SK-N-SH (cell line): ENCODE data around the gene EPO. TPM values are rescaled to one million over a fixed set of nuclear protein-coding genes. Genes with fewer than 3 reads are reported as not detected.

Experiments used
- CTCF ChIA-PET: fragments of 300-600, 350-600 bp; formaldehyde crosslinking; extraction: SDS; loops from one replicate; lab custom pipeline; 2021; lab: Yijun Ruan, JAX
- POLR2A ChIA-PET: fragments of 350-600 bp; sonication (Branson Sonifier 250); formaldehyde crosslinking; extraction: SDS; loops from one replicate; lab custom pipeline; 2020; ENCODE audit warnings: antibody characterized with exemption, inconsistent platforms; lab: Yijun Ruan, JAX
- DNase-seq: peaks from one replicate; pipeline ENCODE4 v3.0.0; 2012
- H2AFZ ChIP-seq: fragments of 200-600 bp; sonication (generic); 2 replicates; pipeline ENCODE4 v1.8.1; 2016; ENCODE audit warnings: antibody characterized with exemption, mild to moderate bottlenecking, low read depth
- H3F3A ChIP-seq: fragments of 200-600 bp; sonication (generic); replicated peaks from 2 replicates; pipeline ENCODE3; 2016; ENCODE audit warnings: antibody characterized with exemption, mild to moderate bottlenecking; ENCODE audit not compliant: insufficient read depth
- H3K27ac ChIP-seq, 2 experiments: fragments of 200-500 bp in 1 of 2; fragments of 200-600 bp in 1 of 2; sonication (Bioruptor generic) in 1 of 2; sonication (generic), shearing (Covaris generic) in 1 of 2; 2 replicates each; pipeline versions ENCODE4 v1.5.1 to v1.6.1; 2014 to 2016; ENCODE audit warnings: low read depth in 2 of 2, inconsistent platforms in 1 of 2, low read length in 1 of 2, mild to moderate bottlenecking in 1 of 2, mixed read lengths in 1 of 2
- H3K27me3 ChIP-seq: fragments of 200-600 bp; sonication (generic), shearing (Covaris generic); 2 replicates; pipeline ENCODE4 v1.6.1; 2016; ENCODE audit warnings: mixed run types; ENCODE audit not compliant: insufficient read depth
- H3K36me3 ChIP-seq, 2 experiments: fragments of 200-500 bp in 1 of 2; fragments of 200-600 bp in 1 of 2; sonication (Bioruptor generic) in 1 of 2; sonication (generic) in 1 of 2; replicated peaks in 1 of 2; 2 replicates each; pipeline versions ENCODE3 to v1.5.1; 2014 to 2016; ENCODE audit warnings: low read length in 1 of 2, mild to moderate bottlenecking in 1 of 2; ENCODE audit not compliant: insufficient read depth in 2 of 2, control insufficient read depth in 1 of 2
- H3K4me1 ChIP-seq, 2 experiments: fragments of 200-500 bp in 1 of 2; fragments of 200-600 bp in 1 of 2; sonication (Bioruptor generic) in 1 of 2; sonication (generic), shearing (Covaris generic) in 1 of 2; 2 replicates each; pipeline versions ENCODE4 v1.5.1 to v1.6.1; 2014 to 2016; ENCODE audit warnings: low read depth in 1 of 2, low read length in 1 of 2, mixed run types in 1 of 2; ENCODE audit not compliant: insufficient read depth in 2 of 2, control insufficient read depth in 1 of 2
- H3K4me2 ChIP-seq: fragments of 200-600 bp; sonication (generic), shearing (Covaris generic); 2 replicates; pipeline ENCODE4 v1.6.1; 2017; ENCODE audit warnings: mixed run types
- H3K4me3 ChIP-seq, 2 experiments: fragments of 200-500 bp in 1 of 2; fragments of 200-600 bp in 1 of 2; sonication (Bioruptor generic) in 1 of 2; sonication (generic), shearing (Covaris generic) in 1 of 2; 2 replicates each; pipeline versions ENCODE4 v1.5.1 to v1.8.1; 2014 to 2016; ENCODE audit warnings: low read depth in 2 of 2, inconsistent platforms in 1 of 2, low read length in 1 of 2, mild to moderate bottlenecking in 1 of 2, mixed read lengths in 1 of 2, moderate library complexity in 1 of 2
- H3K79me2 ChIP-seq: fragments of 200-600 bp; sonication (generic); 2 replicates; pipeline ENCODE4 v1.8.1; 2017; ENCODE audit warnings: mild to moderate bottlenecking; ENCODE audit not compliant: insufficient read depth
- H3K9ac ChIP-seq: fragments of 200-600 bp; sonication (generic); 2 replicates; pipeline ENCODE4 v1.6.1; 2017; ENCODE audit warnings: mixed run types
- H3K9me2 ChIP-seq: fragments of 200-600 bp; sonication (generic); 2 replicates; pipeline ENCODE4 v1.6.1; 2017; ENCODE audit warnings: mixed run types
- H3K9me3 ChIP-seq: fragments of 200-600 bp; sonication (generic); 2 replicates; pipeline ENCODE4 v1.6.1; 2017; ENCODE audit warnings: mixed run types, mild to moderate bottlenecking, moderate library complexity
- H4K20me1 ChIP-seq: fragments of 200-600 bp; sonication (generic); 2 replicates; pipeline ENCODE4 v1.6.1; 2017; ENCODE audit warnings: mild to moderate bottlenecking, mixed run types; ENCODE audit not compliant: insufficient read depth
- CTCF ChIP-seq: fragments of 200-600 bp; sonication (generic); IDR thresholded peaks from 2 replicates; pipeline ENCODE4 v1.6.1; 2017; ENCODE audit warnings: antibody characterized with exemption, mild to moderate bottlenecking, moderate library complexity
- ELF1 ChIP-seq: IDR thresholded peaks from 2 replicates; pipeline ENCODE4 v1.4.0; 2012
- GABPA ChIP-seq: IDR thresholded peaks from 2 replicates; pipeline ENCODE4 v1.4.0; 2012; ENCODE audit warnings: low read depth, mild to moderate bottlenecking
- IRF3 ChIP-seq: fragments of 150-350 bp; IDR thresholded peaks from 2 replicates; pipeline ENCODE4 v1.6.1; 2016; ENCODE audit warnings: mild to moderate bottlenecking, low read depth, low read length
- MEF2A ChIP-seq: IDR thresholded peaks from 2 replicates; pipeline ENCODE4 v1.4.0; 2012; ENCODE audit warnings: low read depth, borderline replicate concordance
- MXI1 ChIP-seq: IDR thresholded peaks from 2 replicates; pipeline ENCODE4 v1.6.1; 2012; ENCODE audit warnings: mild to moderate bottlenecking, low read depth, low read length, improper control_type of control experiment
- POLR2AphosphoS5 ChIP-seq: IDR thresholded peaks from 2 replicates; pipeline ENCODE4 v1.6.1; 2012; ENCODE audit warnings: low read depth, low read length
- RCOR1 ChIP-seq: fragments of 150-350 bp; IDR thresholded peaks from 2 replicates; pipeline ENCODE4 v1.6.1; 2017; ENCODE audit warnings: antibody characterized with exemption, low read length
- REST ChIP-seq: IDR thresholded peaks from 2 replicates; pipeline ENCODE4 v1.6.1; 2012; ENCODE audit warnings: mild to moderate bottlenecking, low read depth, low read length, moderate library complexity
- RFX5 ChIP-seq: IDR thresholded peaks from 2 replicates; pipeline ENCODE4 v1.6.1; 2012; ENCODE audit warnings: mild to moderate bottlenecking, improper control_type of control experiment, low read length
- SIN3A ChIP-seq: IDR thresholded peaks from 2 replicates; pipeline ENCODE4 v1.6.1; 2012; ENCODE audit warnings: low read depth, mild to moderate bottlenecking, low read length, moderate library complexity, borderline replicate concordance
- WGBS: methylation state at CpG from one replicate; pipeline ENCODE4 v1.1.6; 2017; ENCODE audit warnings: low lambda C conversion rate; 5-methylcytosine and 5-hydroxymethylcytosine counted together
- polyA plus RNA-seq, 3 experiments: library from polyadenylated mRNA; depleted of rRNA; stranded (reverse); fragments of >200 nt; gene quantifications; 2 replicates each; pipeline ENCODE4 v1.2.3, GENCODE V29; 2012

Gene EPO
- polyA plus RNA-seq, 1 of the 3 experiments (the other 2 are of a cell fraction): not detected

GRCh38 chr7:100692578-100692961 is 27.7 kb upstream of the EPO start:
- H4K20me1 ChIP-seq: peaks cover 52% of the 10 kb centered on the region
- CTCF ChIA-PET: interaction anchor here (0.5 to 11.0 kb wide), 52 partner anchors 8 to 966 kb away, joined by 3 to 227 read pairs (median 6); partner anchors contain the start of genes ACTL6B, AGFG2, EPHB4 and FBXO24
- H3K9me2 ChIP-seq: no peaks in the 10 kb centered on the region
- H3K79me2 ChIP-seq: peaks cover 55% of the 10 kb centered on the region
- H3K9ac ChIP-seq: peak overlapping the region; percentile 92
- no peaks in the 10 kb centered on the region for H3K9me3 ChIP-seq
- H3K4me3 ChIP-seq: peak overlapping the region; percentile 66 to 87
- peak overlapping the region in 1 of 2 experiments; percentile 32; a peak in 1 of 4 replicates for H3K27ac ChIP-seq
- H3K27me3 ChIP-seq: no peaks in the 10 kb centered on the region
- no peak overlapping the region for H2AFZ ChIP-seq
- DNase-seq: no peak
- peaks cover 3 to 19% of the 10 kb centered on the region in 2 experiments for H3K36me3 ChIP-seq
- POLR2A ChIA-PET: interaction anchor here (0.6 to 2.9 kb wide), 6 partner anchors 9 to 434 kb away, joined by 3 to 14 read pairs (median 9); partner anchors contain the start of genes SERPINE1 and ZCWPW1
- TF ChIP-seq SIN3A (no peak), RCOR1 (no peak), MXI1 (peak; percentile 54; the same call in 1 of the 2 replicates), GABPA (no peak), RFX5 (no peak), POLR2AphosphoS5 (no peak), MEF2A (no peak)
- H3K4me2 ChIP-seq: peak overlapping the region; percentile 99
- peaks cover 18 to 23% of the 10 kb centered on the region in 2 experiments for H3K4me1 ChIP-seq
- 65% methylated on average over 6 of the region's 6 CpGs for WGBS
- peaks cover 29% of the 10 kb centered on the region for H3F3A ChIP-seq

GRCh38 chr7:100693312-100694097 is 26.8 kb upstream of the EPO start:
- ChIA-PET CTCF (interaction anchor here (0.6 to 11.0 kb wide), 30 partner anchors 9 to 264 kb away, joined by 3 to 227 read pairs (median 12); partner anchors contain the start of genes ACTL6B, EPHB4, FBXO24 and GNB2), POLR2A (interaction anchor here (0.5 to 2.9 kb wide), 10 partner anchors 10 to 265 kb away, joined by 3 to 14 read pairs (median 6); partner anchors contain the start of genes MOSPD3, POP7 and ZCWPW1)
- H3K27ac ChIP-seq: peak overlapping the region; percentile 32 to 60; a peak in 3 of 4 replicates
- peaks cover 51% of the 10 kb centered on the region for H3K79me2 ChIP-seq
- H4K20me1 ChIP-seq: peaks cover 49% of the 10 kb centered on the region
- peaks cover 29% of the 10 kb centered on the region for H3F3A ChIP-seq
- no peaks in the 10 kb centered on the region for H3K27me3 ChIP-seq
- H3K9me3 ChIP-seq: no peaks in the 10 kb centered on the region
- TF ChIP-seq MXI1 (no peak; the same call in 1 of the 2 replicates), REST (no peak), IRF3 (no peak), ELF1 (no peak), CTCF (no peak)
- H3K9me2 ChIP-seq: no peaks in the 10 kb centered on the region
- WGBS: 1% methylated on average over 30 of the region's 81 CpGs
- H3K36me3 ChIP-seq: peaks cover 3 to 10% of the 10 kb centered on the region in 2 experiments
- peak overlapping the region; percentile 92 for H3K9ac ChIP-seq
- H2AFZ ChIP-seq: no peak overlapping the region
- DNase-seq: peak; percentile 89
- peak overlapping the region; percentile 66 to 87 for H3K4me3 ChIP-seq
- H3K4me2 ChIP-seq: peak overlapping the region; percentile 99
- H3K4me1 ChIP-seq: peaks cover 18 to 23% of the 10 kb centered on the region in 2 experiments
